BJ (cell line): ENCODE data around the gene DIP2B. TPM values are rescaled to one million over a fixed set of nuclear protein-coding genes. Genes with fewer than 3 reads are reported as not detected.
A peak's percentile ranks its signal among the peaks of the same experiment; 100 is the strongest.

Source experiments
- CTCF ChIA-PET: fragments of 350-600 bp; formaldehyde crosslinking; extraction: SDS; loops from one replicate; lab custom pipeline; 2021; ENCODE audit warnings: antibody characterized with exemption, inconsistent platforms; lab: Yijun Ruan, JAX
- POLR2A ChIA-PET: fragments of 300-600 bp; sonication (Branson Sonifier 250); formaldehyde crosslinking; extraction: SDS; loops from one replicate; lab custom pipeline; 2021; ENCODE audit warnings: antibody characterized with exemption; lab: Charles Lee
- DNase-seq: peaks from one replicate; pipeline ENCODE4 v3.0.0-alpha.2; 2011; ENCODE audit warnings: low read depth
- H3K27me3 ChIP-seq: 2 replicates; pipeline ENCODE4 v1.6.0; 2011; ENCODE audit warnings: low read length; ENCODE audit not compliant: control insufficient read depth, insufficient read depth
- H3K36me3 ChIP-seq: 2 replicates; pipeline ENCODE4 v1.5.1; 2011; ENCODE audit warnings: low read length; ENCODE audit not compliant: control insufficient read depth, insufficient read depth
- H3K4me3 ChIP-seq: 2 replicates; pipeline ENCODE4 v1.5.1; 2011; ENCODE audit warnings: low read depth, mild to moderate bottlenecking, control low read depth, low read length
- CTCF ChIP-seq: IDR thresholded peaks from 2 replicates; pipeline ENCODE4 v1.5.1; 2011; ENCODE audit warnings: low read depth, mild to moderate bottlenecking, control low read depth, inconsistent platforms, low read length, moderate library complexity; ENCODE audit not compliant: insufficient read depth
- polyA minus RNA-seq: library from RNA; depleted of rRNA, polyadenylated mRNA; stranded (reverse); fragments of >200 nt; gene quantifications from 2 replicates; pipeline ENCODE4 v1.2.3, GENCODE V29; 2011; rRNA and poly(A)+ RNA removed
- polyA plus RNA-seq: library from polyadenylated mRNA; depleted of rRNA; stranded (reverse); fragments of >200 nt; gene quantifications from 2 replicates; pipeline ENCODE4 v1.2.3, GENCODE V29; 2011; rRNA removed

The DIP2B gene
- 13.2 and 15.8 TPM in 2 replicates for polyA plus RNA-seq
- 25.0 and 29.1 TPM in 2 replicates for polyA minus RNA-seq

GRCh38 chr12:50504798-50505674 lies at the start of gene DIP2B:
TSS of gene DIP2B (plus strand) at chr12:50504985. CDS start at chr12:50505141, 156 bp downstream.
- TF ChIP-seq CTCF = peak; percentile 90
- ChIA-PET CTCF (interaction anchor here (0.7 to 8.3 kb wide), 43 partner anchors 9 to 482 kb away, joined by 3 to 131 read pairs (median 4); partner anchors contain the start of gene SMARCD1), POLR2A (interaction anchor here (0.7 kb wide), 1 partner anchor 220 kb away, joined by 6 read pairs; no protein-coding TSS in a partner anchor)
- Histone ChIP-seq H3K36me3 (no peaks in the 10 kb centered on the region), H3K4me3 (peak within 1 kb of the TSS; percentile 70), H3K27me3 (no peaks in the 10 kb centered on the region)
- DNase-seq = peak; percentile 16

GRCh38 chr12:50458606-50459005 lies 46.2 kb upstream of the DIP2B start:
- CTCF ChIA-PET = interaction anchor here (0.7 kb wide), 1 partner anchor 10 kb away, joined by 3 read pairs; no protein-coding TSS in a partner anchor
- POLR2A ChIA-PET = no interaction called here
- Histone ChIP-seq H3K4me3 (no peak overlapping the region), H3K36me3 (peaks cover 7% of the 10 kb centered on the region), H3K27me3 (no peaks in the 10 kb centered on the region)
- no peak for TF ChIP-seq CTCF
- no peak for DNase-seq

GRCh38 chr12:50467439-50467838 lies 37.3 kb upstream of the DIP2B start:
- no peak for TF ChIP-seq CTCF
- H3K36me3 ChIP-seq = peaks cover 10% of the 10 kb centered on the region
- no peak overlapping the region for H3K4me3 ChIP-seq
- DNase-seq = no peak
- no peaks in the 10 kb centered on the region for H3K27me3 ChIP-seq
- CTCF ChIA-PET = interaction anchor here (1.2 kb wide), 1 partner anchor 13 kb away, joined by 5 read pairs; no protein-coding TSS in a partner anchor
- POLR2A ChIA-PET = no interaction called here

GRCh38 chr12:50477241-50477832 lies 27.4 kb upstream of the DIP2B start:
- H3K36me3 ChIP-seq = peaks cover 6% of the 10 kb centered on the region
- no peak for DNase-seq
- H3K4me3 ChIP-seq = no peak overlapping the region
- POLR2A ChIA-PET = no interaction called here
- no peaks in the 10 kb centered on the region for H3K27me3 ChIP-seq
- CTCF ChIA-PET = no interaction called here
- TF ChIP-seq CTCF = no peak

- Histone ChIP-seq H3K36me3 (no peaks in the 10 kb centered on the region), H3K4me3 (no peak overlapping the region), H3K27me3 (no peaks in the 10 kb centered on the region)
- TF ChIP-seq CTCF = no peak
- ChIA-PET POLR2A (no interaction called here), CTCF (interaction anchor here (1.1 to 1.5 kb wide), 2 partner anchors 10 to 516 kb away, joined by 3 read pairs; no protein-coding TSS in a partner anchor)
- no peak for DNase-seq
Measured at GRCh38 chr12:50482571-50482970, 22.2 kb upstream of the DIP2B start.
